Fibroblast of lung (primary cell): Measurements from ENCODE around the gene PRCD.

Source experiments
- EZH2 ChIP-seq: IDR thresholded peaks from 2 replicates; pipeline ENCODE4 v1.5.1; 2012; ENCODE audit warnings: low read length, control low read depth, mild to moderate bottlenecking; ENCODE audit errors: missing control alignments
- TF ChIP-seq, protein P1 (sequence below), 2 donors: IDR thresholded peaks in 1 of 2; conservative IDR thresholded peaks in 1 of 2; 1 replicate in 1 of 2; 2 replicates in 1 of 2; pipeline ENCODE4 v1.5.1; 2011 to 2012; ENCODE audit warnings: low read length in 2 of 2, control low read depth in 1 of 2, inconsistent platforms in 1 of 2, low read depth in 1 of 2, mild to moderate bottlenecking in 1 of 2

DNA sequence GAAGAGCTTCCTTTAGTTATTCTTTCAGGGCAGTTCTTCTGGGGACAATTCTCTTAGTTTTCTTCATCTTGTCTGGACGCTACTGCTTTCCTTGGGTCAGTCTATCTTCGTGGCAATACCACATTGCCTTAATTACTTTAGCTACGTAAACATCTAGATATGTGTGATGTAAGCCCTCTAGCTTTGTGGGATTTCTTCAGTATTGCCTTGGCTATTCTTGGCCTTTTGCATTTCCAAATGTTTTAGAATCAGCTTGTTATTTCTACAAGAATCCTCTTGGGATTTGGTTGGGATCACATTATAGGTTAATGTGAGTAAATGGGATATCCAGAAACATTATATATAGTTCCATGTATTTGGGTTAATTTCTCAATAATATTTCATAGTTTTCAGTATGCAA, 54.8 kb downstream of the PRCD start:
- TF ChIP-seq, protein P1, sequence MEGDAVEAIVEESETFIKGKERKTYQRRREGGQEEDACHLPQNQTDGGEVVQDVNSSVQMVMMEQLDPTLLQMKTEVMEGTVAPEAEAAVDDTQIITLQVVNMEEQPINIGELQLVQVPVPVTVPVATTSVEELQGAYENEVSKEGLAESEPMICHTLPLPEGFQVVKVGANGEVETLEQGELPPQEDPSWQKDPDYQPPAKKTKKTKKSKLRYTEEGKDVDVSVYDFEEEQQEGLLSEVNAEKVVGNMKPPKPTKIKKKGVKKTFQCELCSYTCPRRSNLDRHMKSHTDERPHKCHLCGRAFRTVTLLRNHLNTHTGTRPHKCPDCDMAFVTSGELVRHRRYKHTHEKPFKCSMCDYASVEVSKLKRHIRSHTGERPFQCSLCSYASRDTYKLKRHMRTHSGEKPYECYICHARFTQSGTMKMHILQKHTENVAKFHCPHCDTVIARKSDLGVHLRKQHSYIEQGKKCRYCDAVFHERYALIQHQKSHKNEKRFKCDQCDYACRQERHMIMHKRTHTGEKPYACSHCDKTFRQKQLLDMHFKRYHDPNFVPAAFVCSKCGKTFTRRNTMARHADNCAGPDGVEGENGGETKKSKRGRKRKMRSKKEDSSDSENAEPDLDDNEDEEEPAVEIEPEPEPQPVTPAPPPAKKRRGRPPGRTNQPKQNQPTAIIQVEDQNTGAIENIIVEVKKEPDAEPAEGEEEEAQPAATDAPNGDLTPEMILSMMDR (conservative IDR thresholded peaks at IDR 0.05 in 1 of 2, IDR thresholded peaks at IDR 0.05 in 1 of 2; ENCODE audit: low read depth in 1 of 2, low read length in 2 of 2), result no peak
- no peak for TF ChIP-seq EZH2
